Uterus (tissue), 4 donors: Measurements from ENCODE around the gene CLOCK. TPM values are rescaled to one million over a fixed set of nuclear protein-coding genes. Genes with fewer than 3 reads are reported as not detected.

ENCODE experiments used
- DNase-seq, 2 donors: peaks; one replicate each; pipeline ENCODE4 v3.0.0-alpha.2; 2019 to 2020
- H3K27ac ChIP-seq, 2 donors: fragments of 200-600 bp; sonication (generic); 1 replicate in 1 of 2; 2 replicates in 1 of 2; pipeline ENCODE4 v1.5.1; 2016 to 2018
- H3K27me3 ChIP-seq, 2 donors: fragments of 200-600 bp; sonication (generic); one replicate each; pipeline ENCODE4 v1.5.1; 2018 to 2019; ENCODE audit warnings: control low read depth in 1 of 2
- H3K36me3 ChIP-seq, 2 donors: fragments of 200-600 bp; sonication (generic); one replicate each; pipeline ENCODE4 v1.5.1; 2019; ENCODE audit warnings: control low read depth in 1 of 2
- H3K4me1 ChIP-seq, 2 donors: fragments of 200-600 bp; sonication (generic); one replicate each; pipeline ENCODE4 v1.5.1; 2018 to 2019; ENCODE audit warnings: control low read depth in 1 of 2
- H3K4me3 ChIP-seq, 2 donors: fragments of 200-600 bp; sonication (generic); 1 replicate in 1 of 2; 2 replicates in 1 of 2; pipeline ENCODE4 v1.5.1; 2018 to 2019; ENCODE audit warnings: mild to moderate bottlenecking in 1 of 2
- H3K9me3 ChIP-seq, 2 donors: fragments of 200-600 bp; sonication (generic); one replicate each; pipeline ENCODE4 v1.5.1; 2019; ENCODE audit warnings: control low read depth in 1 of 2
- CTCF ChIP-seq, 4 experiments: fragments of 200-600 bp in 2 of 4; fragments of 450-650 bp in 2 of 4; sonication (generic) in 2 of 4; IDR thresholded peaks; one replicate each; pipeline ENCODE4 v1.5.1; 2016 to 2019; ENCODE audit warnings: antibody characterized with exemption in 4 of 4, mild to moderate bottlenecking in 2 of 4, moderate library complexity in 1 of 4
- POLR2A ChIP-seq, 2 donors: fragments of 450-650 bp; IDR thresholded peaks; one replicate each; pipeline ENCODE4 v1.6.1; 2016; ENCODE audit warnings: antibody characterized with exemption in 2 of 2, mild to moderate bottlenecking in 1 of 2, moderate library complexity in 1 of 2
- intact Hi-C: fragments of 100-400 bp; cut with DNase I; formaldehyde crosslinking; loops from one replicate; pipeline ENCODE4 v1.15.1; 2023; ENCODE audit warnings: low total_unique reads
- total RNA-seq, 4 donors: library from RNA; depleted of rRNA in 3 of 4; stranded (reverse); fragments of >200 nt in 3 of 4; gene quantifications; one replicate each; pipeline versions ENCODE4 v1.1.0 to v1.2.4, GENCODE V29; 2014 to 2023
- donor health status: DM: yes; HTN: yes; CAD: no.

The CLOCK gene
- total RNA-seq, 4 donors from 2014 or later, result 13.3 to 60.3 (median 29.1) TPM

- intact Hi-C loops, result no loop called here
- no peak for DNase-seq
- Histone ChIP-seq H3K27ac (no peak overlapping the region), H3K27me3 (no peaks in the 10 kb centered on the region), H3K4me1 (no peaks in the 10 kb centered on the region), H3K36me3 (no peaks in the 10 kb centered on the region), H3K4me3 (no peak overlapping the region), H3K9me3 (no peaks in the 10 kb centered on the region)
- TF ChIP-seq POLR2A (IDR thresholded peaks at IDR 0.05) (no peak), CTCF (IDR thresholded peaks at IDR 0.05) (no peak)
Observed at GRCh38 chr4:55407119-55407518, 139.6 kb downstream of the CLOCK start.

GRCh38 chr4:55406545-55406944 is 140.2 kb downstream of the CLOCK start:
- intact Hi-C loops, result no loop called here
- no peaks in the 10 kb centered on the region for H3K36me3 ChIP-seq
- H3K27ac ChIP-seq, result no peak overlapping the region
- no peaks in the 10 kb centered on the region for H3K4me1 ChIP-seq
- TF ChIP-seq POLR2A (IDR thresholded peaks at IDR 0.05) (no peak), CTCF (IDR thresholded peaks at IDR 0.05) (no peak)
- no peak overlapping the region for H3K4me3 ChIP-seq
- H3K9me3 ChIP-seq, result no peaks in the 10 kb centered on the region
- DNase-seq, result no peak
- no peaks in the 10 kb centered on the region for H3K27me3 ChIP-seq

GRCh38 chr4:55405073-55405472 is 141.6 kb downstream of the CLOCK start:
- Histone ChIP-seq H3K36me3 (no peaks in the 10 kb centered on the region), H3K27me3 (no peaks in the 10 kb centered on the region), H3K4me1 (no peaks in the 10 kb centered on the region), H3K27ac (no peak overlapping the region), H3K9me3 (no peaks in the 10 kb centered on the region), H3K4me3 (no peak overlapping the region)
- no peak for DNase-seq
- TF ChIP-seq POLR2A (IDR thresholded peaks at IDR 0.05) (no peak), CTCF (IDR thresholded peaks at IDR 0.05) (no peak)
- intact Hi-C loops, result no loop called here

GRCh38 chr4:55399581-55399980 is 147.1 kb downstream of the CLOCK start:
- no peak for DNase-seq
- Histone ChIP-seq H3K9me3 (no peaks in the 10 kb centered on the region), H3K36me3 (no peaks in the 10 kb centered on the region), H3K27me3 (no peaks in the 10 kb centered on the region), H3K4me1 (peaks cover 0 to 6% of the 10 kb centered on the region in 2 donors), H3K4me3 (no peak overlapping the region), H3K27ac (peak overlapping the region in 1 of 2 donors; percentile 14)
- intact Hi-C loops, result no loop called here
- no peak for TF ChIP-seq POLR2A (IDR thresholded peaks at IDR 0.05)
- no peak for TF ChIP-seq CTCF (IDR thresholded peaks at IDR 0.05)

GRCh38 chr4:55398966-55399365 is 147.7 kb downstream of the CLOCK start:
- peak overlapping the region; percentile 14 to 98 for H3K27ac ChIP-seq
- DNase-seq, result no peak
- no peak for TF ChIP-seq CTCF (IDR thresholded peaks at IDR 0.05)
- no peak for TF ChIP-seq POLR2A (IDR thresholded peaks at IDR 0.05)
- peaks cover 0 to 6% of the 10 kb centered on the region in 2 donors for H3K4me1 ChIP-seq
- intact Hi-C loops, result no loop called here
- no peaks in the 10 kb centered on the region for H3K27me3 ChIP-seq
- no peaks in the 10 kb centered on the region for H3K9me3 ChIP-seq
- H3K36me3 ChIP-seq, result no peaks in the 10 kb centered on the region
- peak overlapping the region in 1 of 2 donors; percentile 84 for H3K4me3 ChIP-seq
